ENCODE data around the gene PAX6.
"Not testable (repeated sequence)": the region's sequence is repeated elsewhere in the genome, so short reads cannot be mapped to it uniquely, and the experiment has no call there.

PAX6 gene

GRCh38 chr11:31763296-31763695, 47.8 kb downstream of the PAX6 start:
- no peak for DNase-seq

GRCh38 chr11:31761636-31762035, 49.5 kb downstream of the PAX6 start:
- no peak for DNase-seq

GRCh38 chr11:31757260-31757835, 53.8 kb downstream of the PAX6 start:
- no peak for DNase-seq

GRCh38 chr11:31747581-31747980, 63.5 kb downstream of the PAX6 start:
- DNase-seq = no peak

- not testable (repeated sequence) for DNase-seq
Observed at GRCh38 chr11:31740731-31741368, 70.3 kb downstream of the PAX6 start.

- DNase-seq = no peak
Observed at GRCh38 chr11:31740131-31740530, 71.0 kb downstream of the PAX6 start.
